ENCODE measurements around the gene IFRD1. TPM values are rescaled to one million over a fixed set of nuclear protein-coding genes. Genes with fewer than 3 reads are reported as not detected.

IFRD1 gene
- total and polyA plus RNA-seq, 2 donors (not counting 3 experiments of a cell fraction or from before 2014, with no cell fraction given) = 16.8 to 43.3 TPM

DNA sequence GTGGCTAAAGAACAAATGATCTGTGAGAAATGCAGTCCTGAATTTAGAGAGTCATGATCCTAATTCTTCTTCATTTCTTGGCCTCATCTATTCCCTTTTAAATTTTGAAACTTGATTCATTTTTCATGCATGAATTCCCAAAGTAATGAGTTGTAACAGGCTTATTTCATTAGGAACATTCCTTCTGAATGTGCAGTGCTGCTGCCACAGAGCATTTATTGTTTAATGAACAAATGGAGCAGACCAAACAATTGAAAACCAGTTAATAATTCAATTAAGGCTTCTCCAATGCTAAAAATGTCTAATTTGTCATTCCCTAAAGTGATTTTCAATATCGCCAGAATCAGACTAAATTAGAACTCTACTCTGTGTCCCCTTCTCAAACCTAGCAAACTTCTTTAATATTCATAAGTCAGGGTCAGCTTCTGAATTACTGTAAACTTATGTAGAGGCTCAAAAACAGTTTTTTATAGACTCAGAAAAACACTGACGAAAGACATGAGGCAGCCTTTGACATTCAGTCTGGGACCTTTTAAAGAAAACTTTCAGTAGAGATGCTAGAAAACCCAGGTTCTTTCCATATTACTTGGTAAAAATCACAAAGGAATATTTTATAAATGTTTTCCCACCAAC lies 45.0 kb downstream of the IFRD1 start:
- intact Hi-C loops (cut with micrococcal nuclease) = loop anchor here (5.0 kb wide), 2 partner anchors 402 to 758 kb away; no protein-coding TSS in a partner anchor
- POLR2A ChIA-PET = interaction anchor here (0.7 kb wide), 1 partner anchor 384 kb away, joined by 3 read pairs; no protein-coding TSS in a partner anchor

More for the DNA sequence above, 45.0 kb downstream of the IFRD1 start:
- Histone ChIP-seq H3K9ac (replicated peaks; ENCODE audit: extremely low read depth, insufficient read depth, low read length) (no peak overlapping the region), H3K27me3 (ENCODE audit: control insufficient read depth in 2 of 2, insufficient read depth in 2 of 2, low read length in 2 of 2) (peaks cover 0 to 4% of the 10 kb centered on the region in 2 experiments), H3K79me2 (ENCODE audit: control insufficient read depth, insufficient read depth, low read length) (no peaks in the 10 kb centered on the region), H4K20me1 (replicated peaks; ENCODE audit: control insufficient read depth, extremely low read depth, insufficient read depth, low read length) (no peaks in the 10 kb centered on the region), H2AFZ (ENCODE audit: low read depth, low read length) (no peak overlapping the region), H3K27ac (ENCODE audit: insufficient read depth, low read depth, low read length) (no peak overlapping the region), H3K4me3 (replicated peaks in 1 of 3; ENCODE audit: insufficient read depth in 1 of 3, low read depth in 1 of 3, low read length in 3 of 3) (no peak overlapping the region), H3K9me1 (replicated peaks; ENCODE audit: control insufficient read depth, extremely low read depth, insufficient read depth, low read length) (no peaks in the 10 kb centered on the region), H3K36me3 (ENCODE audit: control insufficient read depth in 2 of 2, extremely low read depth in 1 of 2, insufficient read depth in 2 of 2, low read length in 2 of 2) (no peaks in the 10 kb centered on the region), H3K4me2 (ENCODE audit: insufficient read depth, low read length) (no peak overlapping the region), H3K4me1 (ENCODE audit: control insufficient read depth, extremely low read depth, insufficient read depth, low read length) (no peaks in the 10 kb centered on the region), H3K9me3 (replicated peaks; ENCODE audit: control insufficient read depth, insufficient read depth, low read length) (no peaks in the 10 kb centered on the region)
- DNase-seq (ENCODE audit: low read depth, low spot score) (no peak), FAIRE-seq (no peak)
- TF ChIP-seq, protein P1, sequence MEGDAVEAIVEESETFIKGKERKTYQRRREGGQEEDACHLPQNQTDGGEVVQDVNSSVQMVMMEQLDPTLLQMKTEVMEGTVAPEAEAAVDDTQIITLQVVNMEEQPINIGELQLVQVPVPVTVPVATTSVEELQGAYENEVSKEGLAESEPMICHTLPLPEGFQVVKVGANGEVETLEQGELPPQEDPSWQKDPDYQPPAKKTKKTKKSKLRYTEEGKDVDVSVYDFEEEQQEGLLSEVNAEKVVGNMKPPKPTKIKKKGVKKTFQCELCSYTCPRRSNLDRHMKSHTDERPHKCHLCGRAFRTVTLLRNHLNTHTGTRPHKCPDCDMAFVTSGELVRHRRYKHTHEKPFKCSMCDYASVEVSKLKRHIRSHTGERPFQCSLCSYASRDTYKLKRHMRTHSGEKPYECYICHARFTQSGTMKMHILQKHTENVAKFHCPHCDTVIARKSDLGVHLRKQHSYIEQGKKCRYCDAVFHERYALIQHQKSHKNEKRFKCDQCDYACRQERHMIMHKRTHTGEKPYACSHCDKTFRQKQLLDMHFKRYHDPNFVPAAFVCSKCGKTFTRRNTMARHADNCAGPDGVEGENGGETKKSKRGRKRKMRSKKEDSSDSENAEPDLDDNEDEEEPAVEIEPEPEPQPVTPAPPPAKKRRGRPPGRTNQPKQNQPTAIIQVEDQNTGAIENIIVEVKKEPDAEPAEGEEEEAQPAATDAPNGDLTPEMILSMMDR (IDR thresholded peaks at IDR 0.05; ENCODE audit: extremely low read depth in 1 of 2, insufficient read depth in 1 of 2, low read depth in 1 of 2, low read length in 2 of 2) = no peak
- TF ChIP-seq JUN (IDR thresholded peaks at IDR 0.05; ENCODE audit: borderline replicate concordance, insufficient read depth, insufficient read length, low read depth) (no peak), POLR2A (IDR thresholded peaks at IDR 0.05; ENCODE audit: low read depth, low read length) (no peak), EZH2 (IDR thresholded peaks at IDR 0.05; ENCODE audit: borderline replicate concordance, low read depth, low read length, severe bottlenecking) (no peak), GATA2 (IDR thresholded peaks at IDR 0.05; ENCODE audit: insufficient read depth, insufficient read length, low read depth, low read length) (no peak), FOS (IDR thresholded peaks at IDR 0.05; ENCODE audit: borderline replicate concordance, insufficient read depth, low read length) (no peak), POLR2AphosphoS5 (IDR thresholded peaks at IDR 0.05; ENCODE audit: insufficient read depth, low read depth, low read length) (no peak), MYC (IDR thresholded peaks at IDR 0.05; ENCODE audit: low read depth, low read length) (no peak)
- TF ChIP-seq, protein P2, sequence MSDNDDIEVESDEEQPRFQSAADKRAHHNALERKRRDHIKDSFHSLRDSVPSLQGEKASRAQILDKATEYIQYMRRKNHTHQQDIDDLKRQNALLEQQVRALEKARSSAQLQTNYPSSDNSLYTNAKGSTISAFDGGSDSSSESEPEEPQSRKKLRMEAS (IDR thresholded peaks at IDR 0.05; ENCODE audit: insufficient read depth, insufficient read length) = no peak
- CTCF ChIA-PET = interaction anchor here (0.6 to 2.3 kb wide), 13 partner anchors 10 to 742 kb away, joined by 3 to 18 read pairs (median 4); partner anchors contain the start of gene LSMEM1
- no TSS peak for BruUV-seq (replicated peaks)
- dilution Hi-C loops (cut with MboI; ENCODE audit: extremely low pct_ligation_motif_present, low sequenced_read_pairs) = no loop called here
